Hippocampal formation (tissue), 2 donors: ENCODE data around the gene MFAP3L.

ENCODE experiments used
- DNase-seq, 2 donors: peaks; one replicate each; lab custom pipeline; 2025; lab: John Stamatoyannopoulos, UW

Gene MFAP3L

GRCh38 chr4:169941141-169941540 lies 85.1 kb downstream of the MFAP3L start:
- DNase-seq, result no peak

GRCh38 chr4:169940460-169940859 lies 85.7 kb downstream of the MFAP3L start:
- no peak for DNase-seq
